HCT116 (cell line): ENCODE results near the gene C6orf47. TPM values are rescaled to one million over a fixed set of nuclear protein-coding genes. Genes with fewer than 3 reads are reported as not detected.

Source experiments
- ATAC-seq: fragments of 200-7000 bp; cut with Tn5 transposase; 2 replicates; pipeline ENCODE4 v1.9.1; 2020; ENCODE audit warnings: mild to moderate bottlenecking, moderate library complexity
- BruUV-seq: library from RNA; stranded (reverse); fragments of 400-500 nt; replicated peaks from 2 replicates; lab custom pipeline; 2021; lab: Mats Ljungman, UMichigan
- CTCF ChIA-PET: fragments of 300-600 bp; sonication (Branson Sonifier 250); formaldehyde crosslinking; loops from one replicate; lab custom pipeline; 2021; ENCODE audit warnings: antibody characterized with exemption; lab: Charles Lee
- POLR2A ChIA-PET: fragments of 300-600, 350-600 bp; sonication (Branson Sonifier 250); formaldehyde crosslinking; loops from one replicate; lab custom pipeline; 2021; ENCODE audit warnings: antibody characterized with exemption; lab: Charles Lee
- RAD21 ChIA-PET, 2 experiments: fragments of 300-600 bp; sonication (Branson Sonifier 250); formaldehyde crosslinking; loops; one replicate each; lab custom pipeline; 2023; ENCODE audit warnings: low total read pairs in 2 of 2; ENCODE audit not compliant: uncharacterized antibody in 2 of 2, unreplicated experiment in 2 of 2, low non-redundant PET in 1 of 2; lab: Charles Lee
- DNase-seq: peaks from one replicate; pipeline ENCODE4 v3.0.0-alpha.2; 2010; ENCODE audit warnings: low read depth, low spot score
- H2AFZ ChIP-seq: fragments of 200-600 bp; shearing (Covaris generic), sonication (generic); 2 replicates; pipeline ENCODE4 v1.6.1; 2017; ENCODE audit warnings: low read depth, mixed run types, mixed read lengths, antibody characterized with exemption, low read length; ENCODE audit not compliant: poor library complexity, severe bottlenecking
- H3K27ac ChIP-seq: 2 replicates; pipeline ENCODE4 v1.5.1; 2012; ENCODE audit warnings: low read depth, low read length
- H3K27me3 ChIP-seq: fragments of 200-600 bp; sonication (generic); 2 replicates; pipeline ENCODE4 v1.6.1; 2016; ENCODE audit warnings: mixed run types, low read length, mixed read lengths; ENCODE audit not compliant: insufficient read depth
- H3K36me3 ChIP-seq, 2 experiments: fragments of 200-500 bp in 1 of 2; fragments of 200-600 bp in 1 of 2; sonication (Bioruptor generic) in 1 of 2; sonication (generic) in 1 of 2; 2 replicates each; pipeline versions ENCODE4 v1.5.1 to v1.6.1; 2014 to 2016; ENCODE audit warnings: low read length in 2 of 2, inconsistent platforms in 1 of 2, mixed read lengths in 1 of 2, mixed run types in 1 of 2; ENCODE audit not compliant: insufficient read depth in 2 of 2, control insufficient read depth in 1 of 2
- H3K4me1 ChIP-seq, 2 experiments: fragments of 200-600 bp in 1 of 2; sonication (generic) in 1 of 2; 2 replicates each; pipeline versions ENCODE4 v1.5.1 to v1.6.1; 2012 to 2017; ENCODE audit warnings: low read length in 2 of 2, inconsistent platforms in 1 of 2, mild to moderate bottlenecking in 1 of 2, mixed read lengths in 1 of 2, mixed run types in 1 of 2, moderate library complexity in 1 of 2; ENCODE audit not compliant: insufficient read depth in 2 of 2, control insufficient read depth in 1 of 2
- H3K4me2 ChIP-seq: fragments of 200-600 bp; sonication (generic); 2 replicates; pipeline ENCODE4 v1.6.1; 2017; ENCODE audit warnings: mixed run types, low read length, mixed read lengths
- H3K4me3 ChIP-seq, 2 experiments: fragments of 200-600 bp in 1 of 2; sonication (generic) in 1 of 2; replicated peaks in 1 of 2; 2 replicates each; pipeline ENCODE4 v1.5.1; 2011 to 2016; ENCODE audit warnings: low read length in 2 of 2, control low read depth in 1 of 2, low read depth in 1 of 2, mild to moderate bottlenecking in 1 of 2, mixed read lengths in 1 of 2, mixed run types in 1 of 2
- H3K79me2 ChIP-seq: fragments of 200-600 bp; sonication (generic); 2 replicates; pipeline ENCODE4 v1.6.1; 2017; ENCODE audit warnings: mild to moderate bottlenecking, mixed run types, low read length, moderate library complexity, mixed read lengths; ENCODE audit not compliant: insufficient read depth
- H3K9ac ChIP-seq: fragments of 200-600 bp; sonication (generic); 2 replicates; pipeline ENCODE4 v1.6.1; 2016; ENCODE audit warnings: low read length, mixed read lengths
- H3K9me2 ChIP-seq: fragments of 200-600 bp; sonication (generic), shearing (Covaris generic); 2 replicates; pipeline ENCODE4 v1.6.1; 2017; ENCODE audit warnings: mixed run types, mild to moderate bottlenecking, moderate library complexity; ENCODE audit not compliant: insufficient read depth
- H3K9me3 ChIP-seq, 2 experiments: fragments of 200-500 bp in 1 of 2; fragments of 200-600 bp in 1 of 2; sonication (Bioruptor generic) in 1 of 2; sonication (generic) in 1 of 2; 2 replicates each; pipeline ENCODE4 v1.6.1; 2014 to 2017; ENCODE audit warnings: low read length in 2 of 2, mixed read lengths in 2 of 2, inconsistent platforms in 1 of 2, low read depth in 1 of 2, mild to moderate bottlenecking in 1 of 2, mixed run types in 1 of 2, moderate library complexity in 1 of 2; ENCODE audit not compliant: control insufficient read depth in 1 of 2, insufficient read depth in 1 of 2
- H4K20me1 ChIP-seq: fragments of 200-600 bp; sonication (generic), shearing (Covaris generic); 2 replicates; pipeline ENCODE4 v1.6.1; 2017; ENCODE audit warnings: mixed run types, mild to moderate bottlenecking, moderate library complexity; ENCODE audit not compliant: insufficient read depth
- CEBPB ChIP-seq: IDR thresholded peaks from 2 replicates; pipeline ENCODE4 v1.6.1; 2012; ENCODE audit warnings: low read depth
- CTCF ChIP-seq, 3 experiments: fragments of 200-600 bp in 1 of 3; sonication (generic) in 1 of 3; IDR thresholded peaks in 2 of 3; conservative IDR thresholded peaks in 1 of 3; 2 replicates each; pipeline ENCODE4 v1.5.1; 2012 to 2017; ENCODE audit warnings: low read depth in 2 of 3, low read length in 2 of 3, antibody characterized with exemption in 1 of 3, borderline replicate concordance in 1 of 3, control low read depth in 1 of 3, mild to moderate bottlenecking in 1 of 3, mixed read lengths in 1 of 3, mixed run types in 1 of 3, moderate library complexity in 1 of 3; ENCODE audit not compliant: insufficient read depth in 1 of 3
- ELF1 ChIP-seq: IDR thresholded peaks from 2 replicates; pipeline ENCODE4 v1.6.1; 2012; ENCODE audit warnings: low read depth, borderline replicate concordance
- EZH2 ChIP-seq: fragments of 200-600 bp; sonication (generic); IDR thresholded peaks from 2 replicates; pipeline ENCODE4 v1.6.1; 2017; ENCODE audit warnings: antibody characterized with exemption, mixed run types
- JUND ChIP-seq: IDR thresholded peaks from 2 replicates; pipeline ENCODE4 v1.6.1; 2012
- POLR2A ChIP-seq: IDR thresholded peaks from 2 replicates; pipeline ENCODE4 v1.7.0; 2011; ENCODE audit warnings: borderline replicate concordance; ENCODE audit not compliant: insufficient read depth, insufficient read length; ENCODE audit errors: extremely low read depth
- REST ChIP-seq: IDR thresholded peaks from 2 replicates; pipeline ENCODE4 v1.6.1; 2012; ENCODE audit warnings: low read depth
- SIN3A ChIP-seq: IDR thresholded peaks from 2 replicates; pipeline ENCODE4 v1.6.1; 2012; ENCODE audit warnings: low read depth
- SP1 ChIP-seq: IDR thresholded peaks from 2 replicates; pipeline ENCODE4 v1.6.1; 2012; ENCODE audit warnings: low read depth
- SRF ChIP-seq: IDR thresholded peaks from 2 replicates; pipeline ENCODE4 v1.6.1; 2012; ENCODE audit warnings: low read depth
- TCF7L2 ChIP-seq: IDR thresholded peaks from 2 replicates; pipeline ENCODE4 v1.7.0; 2011; ENCODE audit warnings: borderline replicate concordance, inconsistent platforms; ENCODE audit not compliant: insufficient read depth, insufficient read length; ENCODE audit errors: extremely low read depth
- intact Hi-C: fragments of 100-400 bp; cut with micrococcal nuclease; formaldehyde crosslinking; loops from 2 replicates; pipeline ENCODE4 v1.10.0; 2022
- total RNA-seq: library from RNA; stranded (reverse); gene quantifications from one replicate; pipeline ENCODE4 v1.2.1, GENCODE V29; 2021; ENCODE audit not compliant: unreplicated experiment
- TF ChIP-seq, protein P1 (sequence below): IDR thresholded peaks from 2 replicates; pipeline ENCODE4 v1.6.1; 2012
- TF ChIP-seq, protein P2 (sequence below): IDR thresholded peaks from 2 replicates; pipeline ENCODE4 v1.6.1; 2012

C6orf47 gene
- total RNA-seq, 1 experiment from 2014 or later, result 13.4 TPM

GRCh38 chr6:31705931-31706330, 45.4 kb upstream of the C6orf47 start:
- Histone ChIP-seq H3K79me2 (peaks cover 13% of the 10 kb centered on the region), H4K20me1 (no peaks in the 10 kb centered on the region), H3K36me3 (no peaks in the 10 kb centered on the region), H3K27ac (no peak overlapping the region), H3K4me2 (no peak overlapping the region), H3K9me2 (no peaks in the 10 kb centered on the region), H3K9ac (no peak overlapping the region), H3K4me1 (peaks cover 8 to 21% of the 10 kb centered on the region in 2 experiments; a peak in 3 of 4 replicates), H3K9me3 (no peaks in the 10 kb centered on the region), H3K4me3 (no peak overlapping the region), H2AFZ (no peak overlapping the region), H3K27me3 (no peaks in the 10 kb centered on the region)
- ATAC-seq (no peak), DNase-seq (no peak)
- intact Hi-C loops, result no loop called here
- ChIA-PET POLR2A (no interaction called here), CTCF (no interaction called here), RAD21 (no interaction called here)
- BruUV-seq, result no TSS peak
- TF ChIP-seq ELF1, result no peak
- TF ChIP-seq, protein P1, sequence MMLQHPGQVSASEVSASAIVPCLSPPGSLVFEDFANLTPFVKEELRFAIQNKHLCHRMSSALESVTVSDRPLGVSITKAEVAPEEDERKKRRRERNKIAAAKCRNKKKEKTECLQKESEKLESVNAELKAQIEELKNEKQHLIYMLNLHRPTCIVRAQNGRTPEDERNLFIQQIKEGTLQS, result no peak
- no peak for TF ChIP-seq JUND
- no peak for TF ChIP-seq SRF
- no peak for TF ChIP-seq SIN3A
- no peak for TF ChIP-seq REST
- TF ChIP-seq CEBPB, result no peak
- TF ChIP-seq SP1, result no peak
- TF ChIP-seq POLR2A, result no peak
- TF ChIP-seq, protein P2, sequence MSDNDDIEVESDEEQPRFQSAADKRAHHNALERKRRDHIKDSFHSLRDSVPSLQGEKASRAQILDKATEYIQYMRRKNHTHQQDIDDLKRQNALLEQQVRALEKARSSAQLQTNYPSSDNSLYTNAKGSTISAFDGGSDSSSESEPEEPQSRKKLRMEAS, result no peak
- no peak for TF ChIP-seq CTCF (IDR thresholded peaks at IDR 0.05 in 2 of 3, conservative IDR thresholded peaks at IDR 0.05 in 1 of 3; ENCODE audit: borderline replicate concordance in 1 of 3, insufficient read depth in 1 of 3, low read depth in 2 of 3, low read length in 2 of 3)
- no peak for TF ChIP-seq TCF7L2
- TF ChIP-seq EZH2, result no peak
- TF ChIP-seq, all 23 proteins: peak for 0
